Forelimb muscle (tissue), 1 donor: Measurements from ENCODE around the gene HNRNPA2B1. TPM values are rescaled to one million over a fixed set of nuclear protein-coding genes. Genes with fewer than 3 reads are reported as not detected.
"Not testable (repeated sequence)": the region's sequence is repeated elsewhere in the genome, so short reads cannot be mapped to it uniquely, and the experiment has no call there.

Experiments used
- DNase-seq: peaks from one replicate; pipeline ENCODE4 v3.0.0-alpha.2; 2013; ENCODE audit warnings: low read depth
- polyA plus RNA-seq: library from polyadenylated mRNA; unstranded; fragments of 120-200 nt; gene quantifications from one replicate; pipeline ENCODE4 v1.2.1, GENCODE V29; 2013; ENCODE audit not compliant: insufficient read length

HNRNPA2B1 gene
- polyA plus RNA-seq, 1 donor, result 660 TPM

DNA sequence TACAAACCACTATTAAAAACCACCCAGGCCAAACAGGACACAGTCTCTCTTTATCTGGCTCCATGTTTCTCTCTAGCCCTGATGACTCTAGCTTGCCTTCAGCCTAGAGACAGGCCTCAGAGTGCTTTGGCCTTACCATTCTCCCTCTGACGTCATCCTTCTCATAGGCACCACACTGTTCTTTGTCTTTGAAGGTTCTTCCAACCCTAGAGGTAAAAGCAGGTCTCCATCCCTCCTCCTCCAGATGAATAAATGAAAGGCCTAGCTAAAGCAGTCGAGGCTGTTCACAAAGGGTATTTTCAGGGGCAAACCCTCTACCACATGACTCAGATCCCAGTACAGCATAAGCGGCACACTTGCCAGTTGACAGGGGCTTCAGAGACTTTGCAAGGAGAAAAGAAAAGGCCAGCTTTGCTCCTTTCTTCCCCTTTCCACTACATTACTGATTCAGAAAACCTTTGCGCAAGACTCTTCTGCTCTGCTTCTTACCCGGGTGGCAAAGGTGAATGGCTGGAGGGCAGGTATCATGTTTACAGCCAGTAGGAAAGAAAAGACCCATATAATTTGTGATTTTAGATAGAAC, 33.8 kb downstream of the HNRNPA2B1 start:
- no peak for DNase-seq

- no peak for DNase-seq
Measured at GRCh38 chr7:26165950-26166683, 34.4 kb downstream of the HNRNPA2B1 start.

DNA sequence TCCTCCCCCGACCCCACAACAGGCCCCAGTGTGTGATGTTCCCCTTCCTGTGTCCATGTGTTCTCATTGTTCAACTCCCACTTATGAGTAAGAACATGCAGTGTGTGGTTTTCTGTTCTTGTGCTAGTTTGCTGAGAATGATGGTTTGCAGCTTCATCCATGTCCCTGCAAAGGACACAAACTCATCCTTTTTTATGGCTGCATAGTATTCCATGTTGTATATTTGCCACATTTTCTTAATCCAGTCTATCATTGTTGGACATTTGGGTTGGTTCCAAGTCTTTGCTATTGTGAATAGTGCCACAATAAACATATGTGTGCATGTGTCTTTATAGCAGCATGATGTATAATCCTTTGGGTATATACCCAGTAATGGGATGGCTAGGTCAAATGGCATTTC, 36.7 kb downstream of the HNRNPA2B1 start:
- not testable (repeated sequence) for DNase-seq

GRCh38 chr7:26162431-26162830, 38.1 kb downstream of the HNRNPA2B1 start:
- no peak for DNase-seq

- DNase-seq, result no peak
Measured at GRCh38 chr7:26160896-26161295, 39.6 kb downstream of the HNRNPA2B1 start.

DNA sequence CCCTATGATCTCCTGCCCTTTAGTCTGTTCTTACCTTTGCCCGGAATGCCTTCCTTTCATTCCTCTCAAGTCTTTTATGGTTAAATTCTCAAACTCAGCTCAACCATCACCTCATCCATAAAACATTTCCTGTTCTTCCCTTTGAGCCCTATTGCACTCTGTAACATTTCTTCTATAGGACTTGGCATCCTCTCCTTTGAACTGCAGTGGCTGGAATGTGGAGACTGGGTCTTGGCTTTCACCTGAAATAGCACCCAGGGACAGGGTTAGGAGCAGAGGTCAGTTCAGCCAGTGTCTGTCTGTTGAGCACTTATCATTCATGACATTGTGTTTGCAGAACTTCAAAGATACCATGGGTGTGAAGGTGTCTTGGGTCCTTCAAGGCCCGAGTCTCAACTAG, 41.3 kb downstream of the HNRNPA2B1 start:
- DNase-seq, result no peak

DNA sequence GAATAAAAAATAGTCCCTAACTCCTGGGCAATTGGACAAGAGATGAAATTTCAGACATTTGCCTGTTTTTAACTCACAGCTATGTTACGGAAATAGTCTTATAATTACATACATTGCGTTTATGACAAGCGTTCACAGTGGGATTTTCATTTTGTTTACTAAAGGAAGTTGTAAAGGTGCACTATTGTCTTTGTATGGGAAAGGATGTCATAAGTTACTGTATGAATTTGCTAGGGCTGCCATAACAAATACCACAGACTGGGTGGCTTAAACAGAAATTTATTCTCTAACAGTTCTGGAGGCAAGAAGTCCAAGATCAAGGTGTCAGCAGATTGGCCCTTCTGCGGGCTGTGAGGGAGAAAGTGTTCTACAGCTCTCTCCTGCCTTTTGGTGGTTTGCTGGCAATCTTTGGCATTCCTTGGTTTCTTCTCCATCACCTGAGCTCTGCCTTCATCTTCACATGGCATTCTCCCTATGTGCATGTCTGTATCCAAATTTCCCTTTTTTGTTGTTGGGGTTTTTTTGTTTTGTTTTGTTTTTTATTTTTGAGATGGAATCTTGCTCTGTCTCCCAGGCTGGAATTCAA, 42.9 kb downstream of the HNRNPA2B1 start:
- DNase-seq, result no peak

DNA sequence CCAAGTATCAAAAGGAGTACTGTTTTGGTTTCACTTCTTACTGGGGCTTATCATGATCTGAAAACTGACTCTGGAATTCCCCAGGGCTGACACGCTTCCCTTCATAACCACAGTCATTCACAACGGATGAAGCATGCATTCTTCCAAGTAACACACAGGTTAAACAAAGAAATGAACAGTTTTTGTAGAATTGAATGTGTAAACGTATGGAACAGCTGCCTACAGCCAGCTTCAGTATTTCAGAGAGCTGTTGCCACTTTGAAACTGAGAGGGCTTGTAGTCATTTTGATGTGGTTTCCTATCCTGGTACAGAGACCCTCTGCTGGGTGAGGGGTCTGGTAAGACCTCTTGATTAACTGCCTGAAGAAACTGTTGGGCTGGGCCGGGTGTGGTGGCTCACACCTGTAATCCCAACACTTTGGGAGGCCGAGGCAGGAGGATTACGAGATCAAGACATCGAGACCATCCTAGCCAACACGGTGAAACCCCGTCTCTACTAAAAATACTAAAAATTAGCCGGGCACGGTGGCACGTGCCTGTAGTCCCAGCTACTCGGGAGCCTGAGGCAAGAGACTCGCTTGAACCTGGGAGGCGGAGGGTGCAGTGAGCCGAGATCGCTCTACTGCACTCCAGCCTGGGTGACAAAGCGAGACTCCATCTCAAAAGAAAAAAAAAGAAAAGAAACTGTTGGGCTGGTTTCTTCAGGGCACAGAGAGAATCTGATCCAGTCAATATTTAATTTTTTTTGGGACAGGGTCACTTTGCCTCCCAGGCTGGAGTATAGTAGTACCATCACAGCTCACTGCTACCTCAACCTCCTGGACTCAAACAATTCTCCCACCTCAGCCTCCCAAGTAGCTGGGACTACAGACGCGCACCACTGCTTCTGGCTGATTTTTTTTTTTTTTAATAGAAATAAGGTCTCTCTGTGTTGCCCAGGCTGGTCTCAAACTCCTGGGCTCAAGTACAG, 43.8 kb downstream of the HNRNPA2B1 start:
- DNase-seq, result no peak

DNA sequence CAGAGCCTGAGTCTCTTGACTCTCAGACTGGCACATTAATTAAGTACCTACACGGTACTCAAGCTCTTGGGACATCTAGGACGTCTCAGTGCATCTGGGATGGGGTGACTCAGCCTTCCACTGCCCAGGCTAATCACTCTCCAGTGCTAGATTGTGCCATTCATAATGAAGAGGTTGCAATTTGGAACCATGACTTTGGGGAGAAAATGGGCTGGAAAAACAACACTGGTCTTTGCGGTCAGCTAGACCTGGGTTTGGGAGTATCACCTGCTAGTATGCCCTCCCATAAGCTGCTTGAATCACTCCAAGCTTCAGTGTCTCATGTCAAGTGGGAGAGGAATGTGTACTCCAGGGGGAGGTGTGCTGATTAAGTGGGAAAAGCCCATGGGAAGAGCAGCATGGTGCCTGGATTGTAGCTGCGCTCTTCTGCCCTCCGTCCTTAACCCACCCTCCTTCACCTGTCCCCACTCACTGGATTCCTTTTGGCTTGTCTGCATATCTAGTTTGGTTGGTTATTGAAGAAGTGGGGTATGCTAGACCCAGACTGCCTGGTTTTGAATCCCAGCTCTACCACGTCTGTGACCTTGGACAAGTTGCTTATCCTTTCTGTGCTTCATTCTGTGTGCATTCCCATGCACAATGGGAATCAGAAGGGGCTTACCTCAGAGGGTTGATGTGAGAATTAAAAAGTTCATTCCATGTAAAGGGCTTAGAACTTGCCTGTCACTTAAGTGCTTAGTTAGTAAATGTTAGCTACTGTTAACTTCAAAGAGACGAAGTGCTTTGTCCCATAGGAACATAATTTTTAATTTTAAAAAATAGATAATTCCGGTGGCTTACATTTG, 44.8 kb downstream of the HNRNPA2B1 start:
- DNase-seq, result no peak

- no peak for DNase-seq
Measured at GRCh38 chr7:26153823-26154783, 46.4 kb downstream of the HNRNPA2B1 start.

- DNase-seq, result no peak
Measured at GRCh38 chr7:26153241-26153822, 47.2 kb downstream of the HNRNPA2B1 start.

GRCh38 chr7:26152782-26153240, 47.7 kb downstream of the HNRNPA2B1 start:
- DNase-seq, result not testable (repeated sequence)

GRCh38 chr7:26151953-26152781, 48.4 kb downstream of the HNRNPA2B1 start, which contains the start of gene NFE2L3:
TSS of gene NFE2L3 (plus strand) at chr7:26152198. CDS start at chr7:26152499, 301 bp downstream.
- no peak for DNase-seq

GRCh38 chr7:26151650-26151952, 48.9 kb downstream of the HNRNPA2B1 start:
- DNase-seq, result no peak

GRCh38 chr7:26151096-26151495, 49.5 kb downstream of the HNRNPA2B1 start:
- no peak for DNase-seq

DNA sequence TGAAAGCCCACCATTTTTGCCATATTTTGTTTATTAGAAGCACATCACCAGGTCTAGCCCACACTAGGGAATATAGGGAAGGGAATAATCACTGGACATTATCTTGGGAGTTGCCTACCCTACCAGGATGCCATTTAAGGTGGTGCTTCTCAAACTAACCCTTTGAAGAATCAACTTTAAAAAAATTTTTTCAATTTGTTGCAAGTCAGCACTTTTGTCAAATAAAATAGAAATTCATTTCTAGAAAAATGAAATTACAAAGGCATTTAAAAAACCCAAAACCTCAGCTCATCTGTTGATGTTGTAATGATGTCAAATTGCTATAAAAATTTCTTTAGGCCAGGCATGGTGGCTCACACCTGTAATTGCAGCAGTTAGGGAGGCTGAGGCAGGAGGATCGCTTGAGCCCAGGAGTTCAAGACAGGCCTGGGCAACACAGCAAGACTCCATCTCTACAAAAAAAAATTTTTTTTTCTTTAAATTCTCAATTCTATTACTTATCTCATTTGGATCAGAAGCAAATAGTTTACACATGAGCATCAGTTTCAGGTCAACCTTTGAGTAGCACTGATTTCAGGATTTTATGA, 51.1 kb downstream of the HNRNPA2B1 start:
- no peak for DNase-seq

DNA sequence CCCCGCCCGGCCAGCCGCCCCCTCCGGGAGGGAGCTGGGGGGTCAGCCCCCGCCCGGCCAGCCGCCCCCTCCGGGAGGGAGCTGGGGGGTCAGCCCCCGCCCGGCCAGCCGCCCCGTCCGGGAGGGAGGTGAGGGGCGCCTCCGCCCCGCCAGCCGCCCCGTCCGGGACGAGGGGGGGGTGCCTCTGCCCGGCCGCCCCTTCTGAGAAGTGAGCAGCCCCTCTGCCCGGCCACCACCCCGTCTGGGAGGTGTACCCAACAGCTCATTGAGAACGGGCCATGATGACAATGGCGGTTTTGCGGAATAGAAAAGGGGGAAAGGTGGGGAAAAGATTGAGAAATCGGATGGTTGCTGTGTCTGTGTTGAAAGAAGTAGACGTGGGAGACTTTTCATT, 52.2 kb downstream of the HNRNPA2B1 start:
- DNase-seq, result not testable (repeated sequence)
